ENCODE results near the gene TBCE. TPM values are rescaled to one million over a fixed set of nuclear protein-coding genes. Genes with fewer than 3 reads are reported as not detected.

The TBCE gene
- total and polyA plus RNA-seq, 9 of the 15 experiments (the other 6 are each of a cell fraction or from before 2014, with no cell fraction given) = 52.6 to 92.1 (median 82.1) TPM

DNA sequence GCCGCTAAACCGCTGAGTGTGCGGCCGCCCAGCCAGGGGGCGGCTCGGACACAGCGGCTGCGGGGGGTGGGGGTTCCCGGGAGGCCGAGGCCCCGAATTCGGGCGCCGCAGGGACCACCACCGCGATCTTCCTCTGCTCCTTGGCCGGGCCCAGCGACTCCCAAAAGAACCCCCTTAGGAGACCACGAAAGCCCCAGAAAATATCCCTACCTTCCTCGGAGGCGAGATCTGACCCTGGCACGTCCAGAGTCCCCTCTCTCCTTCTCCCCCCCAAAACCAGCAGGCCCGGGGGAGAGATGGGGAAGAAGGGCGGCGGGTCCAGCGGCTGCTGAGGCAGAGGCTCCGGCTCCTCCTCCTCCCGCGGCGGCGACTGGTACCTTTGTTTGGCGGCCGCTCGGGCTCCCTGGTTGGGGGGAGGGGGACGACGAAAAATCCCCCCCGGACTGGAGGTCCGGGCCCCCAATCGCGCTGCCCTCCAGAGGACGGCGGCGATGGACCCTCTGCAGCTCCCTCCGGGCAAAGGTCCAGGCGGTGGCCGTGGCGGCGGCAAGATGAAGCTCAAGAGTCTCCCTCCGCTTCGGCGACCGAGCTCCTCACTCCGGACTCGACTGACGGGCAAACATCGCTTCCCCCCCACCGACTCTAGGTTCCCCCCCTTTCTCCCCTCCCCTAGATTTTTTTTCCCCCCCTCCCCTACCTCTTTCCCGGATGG lies 39.5 kb upstream of the TBCE start, which contains the start of gene ARID4B:
Gene ARID4B, minus strand, starts transcription at position 621 of the 712 bp plus-strand sequence. CDS start 1,260 bp downstream, outside the sequence.
- peaks cover 92% of the 10 kb centered on the region for H3K79me2 ChIP-seq (ENCODE audit: control insufficient read depth, insufficient read depth, low read length)
- BruUV-seq (replicated peaks) = no TSS peak
- WGBS (ENCODE audit: insufficient coverage, low coverage, missing lambda C conversion rate) = under 1% methylated on average over 35 of the region's 58 CpGs
- in situ Hi-C loops (cut with MboI) = no loop called here
- H3K4me2 ChIP-seq (ENCODE audit: insufficient read depth, low read length) = peak within 1 kb of the TSS; percentile 98
- peak within 1 kb of the TSS; percentile 82 for H3K4me3 ChIP-seq
- no peaks in the 10 kb centered on the region; the same call in 1 of the 2 replicates for H4K20me1 ChIP-seq (replicated peaks; ENCODE audit: control insufficient read depth, insufficient read depth, low read length)
- intact Hi-C loops (cut with micrococcal nuclease) = loop anchor here (1.0 to 2.0 kb wide), 5 partner anchors 40 to 177 kb away; partner anchors contain the start of genes B3GALNT2, RBM34 and TBCE
- H2AFZ ChIP-seq (ENCODE audit: low read depth, low read length) = peak within 1 kb of the TSS; percentile 98
- DNase-seq (ENCODE audit: extremely low read depth in 1 of 4, low spot score in 3 of 4) = peak in 3 of 4 experiments; percentile 94 to 98 (median 94)
- peak; percentile 37 for ATAC-seq
- no peaks in the 10 kb centered on the region for H3K9me1 ChIP-seq (ENCODE audit: control insufficient read depth, insufficient read depth, low read length)
- H3K4me1 ChIP-seq (replicated peaks in 1 of 2; ENCODE audit: control insufficient read depth in 2 of 2, insufficient read depth in 2 of 2, low read length in 2 of 2) = peaks cover 10 to 13% of the 10 kb centered on the region in 2 experiments; a peak in 3 of 5 replicates
- no peaks in the 10 kb centered on the region for H3K27me3 ChIP-seq (ENCODE audit: control insufficient read depth in 2 of 2, insufficient read depth in 2 of 2, low read length in 2 of 2)
- no peak for FAIRE-seq
- no peaks in the 10 kb centered on the region for H3K9me3 ChIP-seq (replicated peaks; ENCODE audit: control insufficient read depth, insufficient read depth, low read depth, low read length)
- H3K9ac ChIP-seq (ENCODE audit: insufficient read depth in 1 of 2, low read depth in 2 of 2, low read length in 2 of 2) = peak within 1 kb of the TSS; percentile 92 to 98
- peak within 1 kb of the TSS; percentile 97 for H3K27ac ChIP-seq (ENCODE audit: extremely low read depth, low read depth, low read length)
- POLR2A ChIA-PET = interaction anchor here (0.6 to 5.0 kb wide), 7 partner anchors 12 to 169 kb away, joined by 3 to 38 read pairs (median 3); no protein-coding TSS in a partner anchor
- CTCF ChIA-PET (ENCODE audit: low intra/inter-chr PET ratio) = interaction anchor here (1.3 kb wide), 1 partner anchor 87 kb away, joined by 6 read pairs; no protein-coding TSS in a partner anchor
- peaks cover 29% of the 10 kb centered on the region; the same call in 2 of the 3 replicates for H3K36me3 ChIP-seq (ENCODE audit: control insufficient read depth, insufficient read depth, low read length)
- TF ChIP-seq FOXO4 (CRISPR knock-in tag; IDR thresholded peaks at IDR 0.05) (no peak), CBX3 (IDR thresholded peaks at IDR 0.05; ENCODE audit: borderline replicate concordance in 1 of 2, low read length in 2 of 2) (no peak), RBM14 (IDR thresholded peaks at IDR 0.05; ENCODE audit: borderline replicate concordance, insufficient read depth, low read depth, low read length) (no peak), CEBPB (tag; IDR thresholded peaks at IDR 0.05) (no peak), HMGXB4 (CRISPR knock-in tag; IDR thresholded peaks at IDR 0.05) (no peak), XRCC5 (IDR thresholded peaks at IDR 0.05; ENCODE audit: low read depth, low read length) (no peak), NFIX (CRISPR knock-in tag; IDR thresholded peaks at IDR 0.05; ENCODE audit: low read depth) (no peak), FOXA3 (CRISPR knock-in tag; conservative IDR thresholded peaks at IDR 0.05 in 1 of 2, IDR thresholded peaks at IDR 0.05 in 1 of 2) (no peak), ZNF436 (CRISPR knock-in tag; IDR thresholded peaks at IDR 0.05) (no peak), LEF1 (IDR thresholded peaks at IDR 0.05) (no peak), OTX1 (CRISPR knock-in tag; IDR thresholded peaks at IDR 0.05) (0 out of 2 replicates have a peak, but pooled peaks have one; percentile 51), ZZZ3 (IDR thresholded peaks at IDR 0.05) (no peak; the same call in 1 of the 2 replicates)
- TF ChIP-seq, protein P1, sequence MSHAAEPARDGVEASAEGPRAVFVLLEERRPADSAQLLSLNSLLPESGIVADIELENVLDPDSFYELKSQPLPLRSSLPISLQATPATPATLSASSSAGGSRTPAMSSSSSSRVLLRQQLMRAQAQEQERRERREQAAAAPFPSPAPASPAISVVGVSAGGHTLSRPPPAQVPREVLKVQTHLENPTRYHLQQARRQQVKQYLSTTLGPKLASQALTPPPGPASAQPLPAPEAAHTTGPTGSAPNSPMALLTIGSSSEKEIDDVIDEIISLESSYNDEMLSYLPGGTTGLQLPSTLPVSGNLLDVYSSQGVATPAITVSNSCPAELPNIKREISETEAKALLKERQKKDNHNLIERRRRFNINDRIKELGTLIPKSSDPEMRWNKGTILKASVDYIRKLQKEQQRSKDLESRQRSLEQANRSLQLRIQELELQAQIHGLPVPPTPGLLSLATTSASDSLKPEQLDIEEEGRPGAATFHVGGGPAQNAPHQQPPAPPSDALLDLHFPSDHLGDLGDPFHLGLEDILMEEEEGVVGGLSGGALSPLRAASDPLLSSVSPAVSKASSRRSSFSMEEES (CRISPR knock-in tag; IDR thresholded peaks at IDR 0.05) = no peak
- TF ChIP-seq, protein P2, sequence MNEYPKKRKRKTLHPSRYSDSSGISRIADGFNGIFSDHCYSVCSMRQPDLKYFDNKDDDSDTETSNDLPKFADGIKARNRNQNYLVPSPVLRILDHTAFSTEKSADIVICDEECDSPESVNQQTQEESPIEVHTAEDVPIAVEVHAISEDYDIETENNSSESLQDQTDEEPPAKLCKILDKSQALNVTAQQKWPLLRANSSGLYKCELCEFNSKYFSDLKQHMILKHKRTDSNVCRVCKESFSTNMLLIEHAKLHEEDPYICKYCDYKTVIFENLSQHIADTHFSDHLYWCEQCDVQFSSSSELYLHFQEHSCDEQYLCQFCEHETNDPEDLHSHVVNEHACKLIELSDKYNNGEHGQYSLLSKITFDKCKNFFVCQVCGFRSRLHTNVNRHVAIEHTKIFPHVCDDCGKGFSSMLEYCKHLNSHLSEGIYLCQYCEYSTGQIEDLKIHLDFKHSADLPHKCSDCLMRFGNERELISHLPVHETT (CRISPR knock-in tag; conservative IDR thresholded peaks at IDR 0.05 in 1 of 2, IDR thresholded peaks at IDR 0.05 in 1 of 2) = peak in 1 of 2 experiments; percentile 66; a peak in 1 of 4 replicates
